ENCODE measurements around the gene CLBA1.

CLBA1 gene

DNA sequence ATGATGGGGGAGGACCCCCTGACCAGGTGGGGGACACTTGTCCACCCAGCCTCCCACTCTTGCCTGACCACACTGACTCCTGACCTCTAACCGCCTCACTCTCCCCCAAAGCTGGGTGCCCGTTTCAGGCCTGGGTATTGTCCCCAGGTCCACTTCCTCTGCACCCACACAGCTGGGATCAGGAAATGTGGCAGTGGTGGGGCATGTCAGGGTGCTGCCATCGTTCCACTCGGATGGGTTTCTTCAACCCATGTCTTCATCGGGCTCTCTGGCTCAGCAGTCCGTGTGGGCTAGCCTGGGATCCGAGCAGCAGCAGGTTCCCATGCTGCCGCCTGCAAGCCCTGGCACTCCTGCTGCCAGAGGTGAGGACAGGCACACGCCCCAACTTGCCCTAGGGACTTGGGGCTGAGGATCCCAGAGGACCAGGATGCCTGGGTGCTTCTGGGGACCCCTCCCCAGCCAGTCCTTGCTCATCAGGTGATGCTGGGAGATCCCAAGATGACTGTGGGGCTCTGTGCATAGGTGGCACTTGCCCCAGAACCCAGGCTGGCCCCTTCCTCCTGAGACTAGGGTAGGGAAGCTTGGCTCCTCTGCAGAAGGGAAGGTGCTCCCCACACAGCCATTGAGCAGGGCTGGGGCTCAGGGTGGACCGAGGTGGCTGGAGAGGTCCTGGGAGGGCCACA, 2.9 kb upstream of the CLBA1 start:
- H3K9ac ChIP-seq (ENCODE audit: insufficient read length): no peak overlapping the region
- no peak overlapping the region for H3K4me3 ChIP-seq
- no peaks in the 10 kb centered on the region for H3K36me3 ChIP-seq (ENCODE audit: insufficient read depth, low read length)
- H3K27ac ChIP-seq: no peak overlapping the region
- no peak for TF ChIP-seq EZH2 (IDR thresholded peaks at IDR 0.05)
- no peak for TF ChIP-seq POLR2AphosphoS5 (IDR thresholded peaks at IDR 0.05; ENCODE audit: borderline replicate concordance, low read depth, low read length)
- TF ChIP-seq FOXP2 (optimal IDR thresholded peaks at IDR 0.05; ENCODE audit: control extremely low read depth, extremely low read length, insufficient read depth): no peak
- no peaks in the 10 kb centered on the region for H3K9me3 ChIP-seq (ENCODE audit: low read depth, low read length)
- no peak for DNase-seq (ENCODE audit: low read depth, low spot score)

DNA sequence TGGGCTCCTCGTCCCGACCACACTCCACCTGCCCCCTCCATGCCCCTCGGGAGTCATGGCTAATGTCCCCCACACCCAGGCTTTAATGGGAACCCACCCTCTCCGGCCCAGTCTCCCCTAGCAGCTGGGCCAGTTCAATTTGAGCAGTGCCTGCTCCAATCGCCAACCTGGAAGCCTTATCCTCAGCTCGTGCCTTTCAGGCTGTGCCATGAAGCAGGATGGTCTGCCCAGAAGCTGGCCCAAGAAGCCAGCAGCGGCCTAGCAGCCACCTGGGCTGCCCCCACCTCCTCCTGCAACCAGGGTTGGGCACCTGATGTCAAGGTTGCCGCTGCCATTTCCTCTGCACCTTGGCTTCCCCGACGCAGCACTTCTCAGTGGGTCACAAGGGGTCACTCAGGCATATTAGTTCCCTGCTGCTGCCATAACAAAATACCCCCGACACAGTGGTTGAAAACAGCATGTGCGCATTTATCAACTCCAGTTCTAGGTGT, 2.3 kb upstream of the CLBA1 start:
- H3K36me3 ChIP-seq (ENCODE audit: insufficient read depth, low read length): no peaks in the 10 kb centered on the region
- no peak for DNase-seq (ENCODE audit: low read depth, low spot score)
- H3K27ac ChIP-seq: no peak overlapping the region
- H3K4me3 ChIP-seq: no peak overlapping the region
- H3K9me3 ChIP-seq (ENCODE audit: low read depth, low read length): no peaks in the 10 kb centered on the region
- TF ChIP-seq FOXP2 (optimal IDR thresholded peaks at IDR 0.05; ENCODE audit: control extremely low read depth, extremely low read length, insufficient read depth): no peak
- TF ChIP-seq EZH2 (IDR thresholded peaks at IDR 0.05): no peak
- no peak for TF ChIP-seq POLR2AphosphoS5 (IDR thresholded peaks at IDR 0.05; ENCODE audit: borderline replicate concordance, low read depth, low read length)
- no peak overlapping the region for H3K9ac ChIP-seq (ENCODE audit: insufficient read length)

DNA sequence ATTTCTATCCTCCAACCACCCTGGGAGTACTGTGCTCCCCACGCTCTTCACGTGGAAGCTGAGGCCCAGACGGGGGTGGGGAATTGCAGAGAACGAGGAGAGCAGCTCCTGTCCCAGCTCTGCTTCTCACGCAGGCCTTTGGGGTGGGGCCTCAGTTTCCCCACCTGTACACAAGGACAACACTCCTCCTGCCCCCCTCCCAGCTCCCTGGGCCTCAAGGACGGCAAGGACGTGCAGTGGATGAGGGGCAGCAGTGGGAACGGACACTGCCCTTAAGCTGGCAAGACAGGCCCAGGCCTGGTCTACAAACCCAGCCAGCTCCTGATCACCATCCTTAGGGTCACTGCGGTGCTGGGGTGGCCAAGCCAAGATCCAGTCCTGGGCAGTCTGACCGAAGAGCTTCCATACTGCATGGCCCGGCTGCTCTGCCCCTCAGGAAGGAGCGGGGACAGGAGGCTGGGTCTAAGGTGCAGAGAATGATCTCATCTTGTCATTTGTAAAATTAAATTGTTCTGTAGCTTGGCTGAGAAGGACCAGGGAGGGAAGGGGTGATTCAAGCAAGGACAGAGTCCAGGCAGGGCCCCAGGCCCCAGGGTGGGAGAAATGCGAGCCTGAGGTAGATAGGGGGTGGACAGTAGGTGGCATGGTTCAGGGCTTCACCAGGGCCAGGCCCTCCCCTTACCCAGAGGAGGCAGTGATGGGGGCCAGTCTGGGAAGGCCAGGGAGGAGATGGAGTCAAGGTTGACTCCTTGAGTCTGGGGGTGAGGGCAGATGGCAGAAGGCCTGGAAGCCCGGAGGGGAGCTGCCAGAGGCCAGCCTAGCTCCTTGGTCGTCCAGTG, 1.3 kb upstream of the CLBA1 start:
- H3K36me3 ChIP-seq (ENCODE audit: insufficient read depth, low read length): no peaks in the 10 kb centered on the region
- no peak overlapping the region for H3K9ac ChIP-seq (ENCODE audit: insufficient read length)
- TF ChIP-seq EZH2 (IDR thresholded peaks at IDR 0.05) (no peak), POLR2AphosphoS5 (IDR thresholded peaks at IDR 0.05; ENCODE audit: borderline replicate concordance, low read depth, low read length) (no peak), FOXP2 (optimal IDR thresholded peaks at IDR 0.05; ENCODE audit: control extremely low read depth, extremely low read length, insufficient read depth) (no peak)
- no peak overlapping the region for H3K27ac ChIP-seq
- no peak for DNase-seq (ENCODE audit: low read depth, low spot score)
- H3K9me3 ChIP-seq (ENCODE audit: low read depth, low read length): no peaks in the 10 kb centered on the region
- H3K4me3 ChIP-seq: no peak overlapping the region

DNA sequence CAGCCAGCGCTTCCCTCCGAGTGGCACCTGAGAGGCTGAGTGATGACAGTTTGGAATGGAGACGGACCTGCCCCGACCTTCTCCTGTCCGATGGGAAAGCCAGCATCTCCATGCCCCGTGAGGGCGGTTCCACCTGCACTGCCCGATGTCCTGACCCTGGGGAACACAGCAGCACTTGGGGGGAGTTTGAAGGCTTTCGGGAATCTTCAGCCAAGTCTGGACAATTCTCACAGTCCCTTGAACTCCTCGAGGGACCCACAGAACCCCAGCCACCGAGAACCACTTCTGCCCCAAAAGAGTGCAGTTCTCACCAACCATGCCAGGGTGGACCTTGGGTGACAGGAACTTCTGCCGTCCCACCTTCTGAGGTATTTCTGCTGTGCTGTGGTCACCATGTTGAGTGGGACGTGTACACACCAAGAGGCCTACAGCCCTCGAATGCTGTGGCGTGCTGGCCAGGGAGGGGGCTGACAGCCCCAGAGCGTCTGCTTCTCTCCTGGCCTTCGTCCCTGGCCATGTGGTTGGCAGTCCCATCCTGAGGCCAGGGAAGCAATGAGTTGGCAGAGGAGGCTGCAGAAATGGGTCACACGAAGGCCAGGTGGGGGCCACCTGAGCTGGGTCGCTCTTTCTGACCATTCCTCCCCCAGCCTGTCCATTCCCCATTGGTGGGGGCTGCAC, 1.0 kb downstream of the CLBA1 start:
- TF ChIP-seq EZH2 (IDR thresholded peaks at IDR 0.05) (no peak), FOXP2 (optimal IDR thresholded peaks at IDR 0.05; ENCODE audit: control extremely low read depth, extremely low read length, insufficient read depth) (no peak), POLR2AphosphoS5 (IDR thresholded peaks at IDR 0.05; ENCODE audit: borderline replicate concordance, low read depth, low read length) (no peak)
- Histone ChIP-seq H3K4me3 (peak overlapping the region; percentile 88), H3K9me3 (ENCODE audit: low read depth, low read length) (no peaks in the 10 kb centered on the region), H3K9ac (ENCODE audit: insufficient read length) (no peak overlapping the region), H3K27ac (no peak overlapping the region), H3K36me3 (ENCODE audit: insufficient read depth, low read length) (no peaks in the 10 kb centered on the region; the same call in 1 of the 2 replicates)
- DNase-seq (ENCODE audit: low read depth, low spot score): no peak

DNA sequence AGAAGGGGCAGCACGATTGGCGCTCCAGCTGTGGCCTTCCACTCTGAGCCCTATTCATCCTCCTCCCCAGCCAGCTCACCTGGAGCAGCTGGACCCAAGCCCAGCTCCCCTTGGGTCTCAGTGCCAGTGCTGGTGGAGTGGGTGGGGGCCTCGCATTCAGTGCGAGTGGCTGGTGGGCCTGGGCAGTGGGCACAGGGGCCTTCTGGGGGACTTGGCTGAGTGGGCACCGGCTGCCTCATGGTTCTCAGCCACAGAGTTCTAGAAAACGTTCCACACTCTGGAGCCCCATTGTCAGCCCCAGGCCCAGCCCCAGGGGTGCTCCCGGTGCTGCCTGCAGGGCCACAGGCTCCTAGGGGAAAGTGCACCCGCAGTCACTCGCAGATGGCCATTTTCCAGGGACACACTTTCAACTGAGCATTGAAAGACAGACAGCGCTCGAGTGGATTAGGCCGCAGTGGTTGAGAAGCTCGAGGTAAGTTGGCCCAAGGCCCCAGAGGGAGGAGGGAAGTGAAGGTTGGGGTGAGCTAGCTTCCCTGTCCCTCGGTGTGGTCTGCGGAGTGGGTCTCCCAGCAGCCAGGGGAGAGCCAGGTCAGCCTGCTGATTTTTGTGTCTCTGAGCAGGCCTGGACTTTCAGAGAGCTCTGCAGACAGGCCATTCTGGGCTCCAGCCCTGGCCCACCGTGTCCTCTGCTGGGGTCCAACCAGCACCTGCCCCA, 3.8 kb downstream of the CLBA1 start:
- no peak overlapping the region for H3K4me3 ChIP-seq
- no peak overlapping the region for H3K9ac ChIP-seq (ENCODE audit: insufficient read length)
- no peak overlapping the region for H3K27ac ChIP-seq
- no peak for TF ChIP-seq EZH2 (IDR thresholded peaks at IDR 0.05)
- TF ChIP-seq FOXP2 (optimal IDR thresholded peaks at IDR 0.05; ENCODE audit: control extremely low read depth, extremely low read length, insufficient read depth): no peak
- no peak for TF ChIP-seq POLR2AphosphoS5 (IDR thresholded peaks at IDR 0.05; ENCODE audit: borderline replicate concordance, low read depth, low read length)
- no peaks in the 10 kb centered on the region; the same call in 1 of the 2 replicates for H3K36me3 ChIP-seq (ENCODE audit: insufficient read depth, low read length)
- H3K9me3 ChIP-seq (ENCODE audit: low read depth, low read length): no peaks in the 10 kb centered on the region
- no peak for DNase-seq (ENCODE audit: low read depth, low spot score)

DNA sequence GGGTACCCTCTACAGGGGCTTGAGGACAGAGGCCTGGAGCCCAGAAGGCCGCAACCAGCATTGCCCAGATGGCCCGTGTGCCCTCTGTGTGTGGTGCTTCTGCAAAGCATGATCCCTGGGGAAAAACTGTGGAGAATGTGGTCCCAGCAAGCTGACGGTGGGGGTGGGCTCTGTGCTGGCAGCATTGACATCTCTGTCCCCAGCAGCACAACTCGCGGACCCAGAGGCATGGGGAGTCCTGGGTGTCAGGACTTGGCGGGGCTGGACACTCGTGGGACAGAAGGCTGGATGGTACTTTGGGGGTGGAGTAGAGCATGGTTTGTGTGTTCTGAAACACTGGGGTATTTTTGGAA, 4.3 kb downstream of the CLBA1 start:
- Histone ChIP-seq H3K9ac (ENCODE audit: insufficient read length) (no peak overlapping the region), H3K4me3 (no peak overlapping the region), H3K9me3 (ENCODE audit: low read depth, low read length) (no peaks in the 10 kb centered on the region), H3K36me3 (ENCODE audit: insufficient read depth, low read length) (no peaks in the 10 kb centered on the region; the same call in 1 of the 2 replicates), H3K27ac (no peak overlapping the region)
- no peak for DNase-seq (ENCODE audit: low read depth, low spot score)
- TF ChIP-seq FOXP2 (optimal IDR thresholded peaks at IDR 0.05; ENCODE audit: control extremely low read depth, extremely low read length, insufficient read depth) (no peak), EZH2 (IDR thresholded peaks at IDR 0.05) (no peak), POLR2AphosphoS5 (IDR thresholded peaks at IDR 0.05; ENCODE audit: borderline replicate concordance, low read depth, low read length) (no peak)

DNA sequence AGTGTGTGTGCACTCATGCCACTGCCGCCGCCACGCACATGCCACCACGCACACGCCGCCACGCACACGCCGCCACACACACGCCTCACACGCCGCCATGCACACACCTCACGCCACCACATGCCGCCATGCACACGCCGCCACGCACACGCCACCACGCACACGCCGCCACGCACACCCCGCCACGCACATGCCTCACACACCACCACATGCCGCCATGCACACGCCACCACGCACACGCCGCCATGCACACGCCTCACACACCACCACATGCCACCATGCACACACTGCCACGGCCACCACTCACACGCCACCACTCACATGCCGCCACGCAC, 6.3 kb downstream of the CLBA1 start:
- no peak for DNase-seq (ENCODE audit: low read depth, low spot score)
- Histone ChIP-seq H3K9me3 (ENCODE audit: low read depth, low read length) (no peaks in the 10 kb centered on the region), H3K27ac (no peak overlapping the region), H3K36me3 (ENCODE audit: insufficient read depth, low read length) (no peaks in the 10 kb centered on the region; the same call in 1 of the 2 replicates), H3K4me3 (no peak overlapping the region), H3K9ac (ENCODE audit: insufficient read length) (no peak overlapping the region)
- TF ChIP-seq POLR2AphosphoS5 (IDR thresholded peaks at IDR 0.05; ENCODE audit: borderline replicate concordance, low read depth, low read length) (no peak), FOXP2 (optimal IDR thresholded peaks at IDR 0.05; ENCODE audit: control extremely low read depth, extremely low read length, insufficient read depth) (no peak), EZH2 (IDR thresholded peaks at IDR 0.05) (no peak)

Data from SK-N-MC (cell line).